ENCODE data around the gene IP6K3.

IP6K3 gene

DNA sequence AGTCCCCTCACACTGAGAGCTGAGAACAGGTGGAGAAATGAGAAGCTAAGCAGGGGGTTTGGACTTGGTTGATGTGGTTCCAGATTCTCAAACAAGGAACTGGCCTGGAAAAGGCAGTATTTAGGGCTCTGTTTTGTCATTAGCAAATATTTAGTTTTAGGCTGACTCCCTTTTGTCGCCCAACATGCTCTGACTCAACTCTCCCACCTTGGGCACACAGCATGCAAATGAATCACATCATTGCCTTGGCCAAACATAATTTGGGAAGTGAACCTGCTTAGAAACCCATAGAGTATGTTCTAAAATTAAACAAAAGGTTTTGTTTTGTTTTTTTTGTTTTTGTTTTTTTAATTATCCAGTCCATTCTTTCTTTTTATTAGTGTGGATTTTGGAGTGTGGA is 25.7 kb downstream of the IP6K3 start:
- no peak for FAIRE-seq

GRCh38 chr6:33719326-33719987 is 27.2 kb downstream of the IP6K3 start:
- FAIRE-seq: no peak

DNA sequence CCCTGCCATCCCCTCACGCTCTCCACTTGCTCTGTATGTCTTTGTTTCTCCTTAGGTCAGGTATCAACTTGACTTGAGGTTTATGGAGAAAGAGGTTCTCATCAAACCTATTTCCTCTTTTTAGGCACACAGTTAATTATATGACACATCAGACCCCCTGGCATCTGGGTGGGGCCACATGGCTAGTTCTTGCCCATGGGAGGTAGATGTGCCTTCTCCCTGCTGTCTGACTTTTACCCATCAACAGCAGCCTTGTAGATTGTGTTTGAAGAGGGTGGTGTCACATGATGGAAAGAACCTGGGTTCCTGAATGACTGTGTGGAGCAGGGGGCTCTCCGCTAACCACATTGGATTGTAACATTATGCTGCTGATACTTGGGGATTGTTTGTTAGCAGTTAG is 28.0 kb downstream of the IP6K3 start:
- FAIRE-seq: no peak

DNA sequence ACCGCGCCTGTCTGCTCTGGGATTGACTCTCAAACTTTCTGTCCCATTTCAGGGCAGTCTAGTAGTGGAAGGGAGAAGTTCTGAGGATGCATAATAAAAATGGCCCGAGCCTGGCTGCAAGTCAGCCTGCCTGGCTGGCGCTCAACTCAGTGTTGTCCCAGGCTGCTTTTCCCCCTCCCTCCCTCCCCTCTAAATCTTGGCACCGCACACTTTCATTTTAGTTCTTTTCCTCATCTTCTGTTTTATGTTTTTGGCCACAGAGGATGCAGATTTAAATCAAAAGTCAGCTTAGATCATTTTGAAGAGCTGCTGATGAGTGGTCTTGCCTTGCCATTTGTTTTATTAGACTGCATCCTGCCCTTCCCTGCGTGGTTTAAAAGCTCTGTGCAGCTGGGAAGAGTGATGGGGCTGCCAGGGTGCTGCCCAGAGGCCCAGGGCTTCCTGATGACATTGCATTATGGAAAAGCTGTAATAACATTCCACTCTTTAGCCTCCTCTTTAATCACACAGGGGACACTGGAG is 28.7 kb downstream of the IP6K3 start:
- FAIRE-seq: no peak

DNA sequence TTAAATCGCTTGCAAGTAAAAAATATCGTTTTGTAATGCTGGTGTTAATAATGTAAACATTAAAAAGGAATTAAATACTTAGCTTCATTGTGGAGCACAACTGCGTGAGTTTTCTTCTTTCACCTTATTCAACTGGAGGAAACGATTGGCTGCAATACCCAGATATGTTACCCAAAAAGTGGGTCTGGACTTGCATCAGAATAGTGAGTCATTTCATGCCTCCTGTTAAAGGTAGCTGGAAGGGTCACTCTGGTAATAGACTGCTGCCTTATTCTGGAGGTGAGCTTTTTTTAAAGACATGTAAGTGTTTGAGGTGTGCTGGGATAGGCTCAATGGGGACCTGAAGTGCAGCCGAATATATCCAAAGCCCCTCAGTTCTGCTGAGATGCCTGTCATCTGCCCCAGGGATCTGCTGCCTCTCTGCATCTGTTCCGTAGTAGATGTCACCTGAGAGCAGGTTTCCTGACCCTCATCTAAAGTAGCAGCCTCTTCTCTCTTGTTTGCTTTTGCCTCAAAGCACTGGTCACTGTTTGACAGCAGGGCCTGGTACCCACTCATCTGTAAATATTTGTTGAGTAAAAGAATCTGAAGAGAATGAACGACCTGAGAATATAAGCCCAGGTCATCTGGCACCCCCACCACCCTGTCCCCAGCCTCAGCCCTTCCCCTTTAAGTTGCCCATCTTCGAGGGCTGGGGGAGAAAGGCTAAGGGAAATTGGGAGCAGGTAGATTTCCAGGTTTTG is 29.6 kb downstream of the IP6K3 start:
- FAIRE-seq: no peak

DNA sequence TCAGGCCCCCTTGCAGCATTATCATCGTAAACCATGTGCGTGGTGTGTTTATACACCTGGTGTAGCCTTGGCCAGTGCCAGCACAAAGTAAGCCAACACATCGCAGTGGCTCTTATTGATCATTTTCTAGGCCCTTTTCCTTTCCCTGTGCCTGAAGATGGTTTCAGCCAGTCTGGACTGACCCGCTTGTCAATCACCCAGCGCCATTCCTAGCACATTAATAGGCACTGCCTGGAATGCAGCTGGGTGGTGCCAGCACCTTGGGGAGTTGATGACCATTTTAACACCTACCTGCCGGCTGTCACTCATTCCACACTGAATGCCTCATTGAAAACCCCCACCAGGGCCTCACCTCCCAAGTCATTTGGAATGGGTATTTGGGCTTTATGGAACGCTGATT is 30.3 kb downstream of the IP6K3 start:
- no peak for FAIRE-seq

DNA sequence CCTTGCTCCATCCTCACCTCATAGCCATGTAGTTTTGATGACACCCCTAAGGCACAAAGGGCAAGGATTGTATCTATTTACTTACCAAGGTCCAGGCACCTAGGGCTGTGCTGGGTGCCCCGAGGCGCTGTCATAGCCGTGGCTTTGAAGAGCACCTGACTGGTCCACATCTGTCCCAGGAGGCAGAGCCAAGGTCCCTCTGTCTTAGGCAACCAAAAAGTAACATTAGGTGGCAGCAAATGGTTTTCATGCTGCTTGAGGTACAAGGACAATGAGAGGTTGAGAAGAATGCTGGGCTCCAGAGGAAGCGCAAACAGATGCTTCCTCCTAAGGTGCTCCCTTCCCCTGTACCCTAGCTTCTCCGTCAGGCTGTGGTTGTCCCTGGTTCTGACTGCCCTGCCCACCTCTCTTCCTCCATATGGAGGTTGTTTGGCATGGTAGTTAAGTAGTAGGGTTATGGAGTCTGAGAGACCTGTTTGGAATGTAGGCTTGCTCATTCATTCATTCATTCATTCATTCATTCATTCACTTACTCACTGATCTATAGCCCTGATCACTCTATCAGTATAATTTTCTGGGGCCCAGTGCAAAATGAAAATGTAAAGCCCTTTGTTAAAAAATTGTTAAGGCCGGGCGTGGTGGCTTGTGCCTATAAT is 32.2 kb downstream of the IP6K3 start:
- FAIRE-seq: no peak

DNA sequence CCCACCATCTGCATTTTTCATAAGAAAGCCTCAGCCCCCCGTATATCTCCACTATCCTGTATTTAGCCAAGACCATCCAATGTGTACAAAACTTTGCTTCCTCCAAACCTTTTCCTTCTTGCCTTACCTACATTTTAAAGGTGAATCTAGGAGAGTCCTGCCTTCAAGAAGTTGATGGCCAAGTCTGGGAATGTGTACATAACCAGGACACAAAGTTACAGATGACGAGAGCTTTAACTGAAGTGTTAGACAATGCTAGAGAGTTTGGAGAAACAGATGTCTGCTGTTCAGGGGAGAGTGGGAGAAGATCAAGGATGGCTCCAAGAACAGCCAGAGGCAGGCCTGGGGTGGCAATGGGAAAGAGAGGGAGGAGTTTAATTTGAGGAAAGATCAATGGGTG is 32.9 kb downstream of the IP6K3 start:
- FAIRE-seq: no peak

DNA sequence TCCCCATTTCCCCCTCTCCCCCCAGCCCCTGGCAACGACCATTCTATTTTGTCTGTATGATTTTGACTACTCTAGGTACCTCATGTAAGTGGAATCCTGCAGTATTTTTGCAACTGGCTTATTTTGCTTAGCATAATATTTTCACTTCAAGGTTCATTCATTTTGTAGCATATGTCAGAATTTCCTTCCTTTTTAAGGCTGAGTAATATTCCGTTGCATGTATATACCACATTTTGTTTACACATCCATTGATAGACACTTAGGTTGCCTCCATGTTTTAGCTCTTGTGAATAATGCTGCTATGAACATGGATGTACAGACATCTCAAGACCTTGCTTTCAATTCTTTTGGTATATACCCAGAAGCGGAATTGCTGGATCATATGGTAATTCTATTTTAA is 33.8 kb downstream of the IP6K3 start:
- no peak for FAIRE-seq

DNA sequence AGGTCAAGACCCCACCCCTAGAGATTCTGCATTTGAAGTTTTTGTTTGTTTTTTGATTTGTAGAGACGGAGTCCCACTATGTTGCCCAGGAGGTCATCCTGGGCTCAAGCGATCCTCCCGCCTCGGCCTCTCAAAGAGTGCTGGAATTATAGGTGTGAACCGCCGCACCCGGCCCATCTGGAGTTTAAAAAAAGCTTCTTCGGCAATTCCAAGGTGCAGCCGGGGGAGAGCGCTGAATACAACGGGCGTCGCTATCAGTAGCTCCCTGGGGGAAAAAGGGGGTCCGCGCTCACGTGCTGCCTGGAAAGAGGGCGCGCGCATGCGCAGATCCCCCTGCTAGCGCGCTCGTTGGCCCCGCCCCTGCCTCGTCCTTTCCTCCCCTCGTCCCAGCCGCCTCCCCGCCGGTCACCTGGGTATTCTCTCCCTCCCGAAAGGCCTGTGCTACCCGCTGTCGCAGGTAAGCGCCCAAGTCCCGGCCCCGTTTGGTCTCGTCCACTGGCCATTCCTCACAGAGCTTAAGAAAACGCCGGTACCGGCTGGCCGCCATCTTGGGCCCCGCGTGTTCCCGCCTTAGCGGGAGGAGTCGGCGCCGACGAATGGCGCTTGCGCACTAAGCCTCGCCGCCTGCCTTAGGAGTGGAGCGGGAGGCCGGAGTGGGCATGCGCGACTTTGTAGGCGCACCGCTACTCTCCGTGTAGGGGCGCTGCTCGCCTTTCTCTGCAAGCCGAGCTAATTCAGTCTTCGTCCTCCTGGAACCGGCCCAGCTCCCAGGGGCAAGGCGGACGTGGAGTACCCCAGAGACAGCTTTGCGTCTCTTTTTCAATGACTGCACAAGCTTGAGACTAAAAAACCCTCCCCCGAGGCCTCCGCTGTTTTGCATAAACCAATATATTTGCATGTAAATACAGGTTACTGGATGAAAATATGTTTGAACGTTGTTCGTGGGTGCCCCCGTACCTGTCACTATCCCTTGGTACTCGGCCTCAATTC is 35.3 kb downstream of the IP6K3 start, which contains the start of gene UQCC2:
Gene UQCC2, minus strand, starts transcription at position 561 of the 990 bp plus-strand sequence. Its CDS starts 14 bp downstream, at position 547.
- no peak for FAIRE-seq

GRCh38 chr6:33710296-33711121 is 36.2 kb downstream of the IP6K3 start:
- FAIRE-seq: no peak

DNA sequence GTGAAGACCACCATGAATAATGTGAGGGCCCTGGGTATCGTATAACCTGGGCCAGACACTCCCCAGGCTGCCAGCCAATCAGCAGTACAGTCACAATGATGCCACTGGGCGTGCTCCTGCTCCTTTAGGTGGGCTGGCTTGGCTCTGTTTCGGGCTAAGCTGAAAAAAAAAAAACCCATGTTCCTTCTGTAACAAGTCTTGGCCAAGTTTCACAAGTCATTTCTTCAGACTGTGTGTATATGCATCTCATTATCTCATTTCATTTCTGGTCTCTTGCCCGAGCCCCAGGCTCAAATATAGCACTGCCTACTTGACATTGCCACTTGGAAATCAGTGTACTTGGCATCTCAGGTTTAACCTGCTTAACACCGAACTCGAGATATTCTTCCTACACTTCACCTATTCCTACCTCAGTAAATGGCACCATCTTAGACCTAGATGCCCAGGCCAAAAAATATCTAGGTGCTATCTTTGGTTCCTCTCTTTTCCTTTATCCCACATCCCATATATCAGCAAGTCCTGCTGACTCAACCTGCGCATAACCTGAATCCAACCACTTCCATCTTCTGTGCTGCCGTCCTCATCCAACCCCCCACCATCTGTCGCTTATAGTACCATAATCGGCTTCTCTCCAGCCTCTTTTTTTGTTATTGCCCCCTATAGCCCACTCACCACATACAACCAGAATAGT is 37.0 kb downstream of the IP6K3 start:
- FAIRE-seq: no peak

DNA sequence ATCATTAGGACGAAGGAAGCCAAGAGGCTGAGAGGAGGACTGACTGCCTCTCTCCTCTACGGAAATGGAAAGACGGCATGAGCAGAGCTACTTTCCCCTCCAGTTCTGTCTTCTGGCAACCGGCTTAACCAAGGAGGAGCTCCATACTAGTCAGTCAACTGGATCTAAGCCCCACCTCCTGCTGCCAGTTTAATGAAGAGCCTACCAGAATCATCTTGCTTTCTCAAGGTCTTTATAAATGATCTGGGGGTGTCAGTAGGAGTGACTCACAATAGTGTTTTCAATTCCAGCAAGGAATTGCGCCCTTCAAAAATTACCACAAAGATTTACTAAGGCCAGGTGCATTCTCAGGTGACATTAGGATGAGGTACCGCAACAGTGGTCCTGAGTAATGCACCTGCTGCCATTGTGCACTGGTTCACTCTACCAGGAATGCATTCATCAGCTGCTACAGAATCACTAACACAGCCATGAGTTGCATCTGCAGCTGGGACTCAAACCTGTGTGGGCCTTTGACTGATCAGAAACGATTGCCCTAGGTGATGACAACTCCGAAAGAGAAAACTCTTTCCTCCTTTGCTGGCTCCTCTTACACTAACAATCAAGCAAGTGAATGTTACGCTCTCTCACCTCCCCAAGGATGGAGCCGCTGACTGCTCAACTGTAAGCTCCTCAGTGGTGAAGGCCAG is 38.0 kb downstream of the IP6K3 start:
- no peak for FAIRE-seq

- FAIRE-seq: no peak
These were observed 38.9 kb downstream of the IP6K3 start for GRCh38 chr6:33707771-33708170.

- FAIRE-seq: no peak
These were observed 40.6 kb downstream of the IP6K3 start for GRCh38 chr6:33705955-33706725.

DNA sequence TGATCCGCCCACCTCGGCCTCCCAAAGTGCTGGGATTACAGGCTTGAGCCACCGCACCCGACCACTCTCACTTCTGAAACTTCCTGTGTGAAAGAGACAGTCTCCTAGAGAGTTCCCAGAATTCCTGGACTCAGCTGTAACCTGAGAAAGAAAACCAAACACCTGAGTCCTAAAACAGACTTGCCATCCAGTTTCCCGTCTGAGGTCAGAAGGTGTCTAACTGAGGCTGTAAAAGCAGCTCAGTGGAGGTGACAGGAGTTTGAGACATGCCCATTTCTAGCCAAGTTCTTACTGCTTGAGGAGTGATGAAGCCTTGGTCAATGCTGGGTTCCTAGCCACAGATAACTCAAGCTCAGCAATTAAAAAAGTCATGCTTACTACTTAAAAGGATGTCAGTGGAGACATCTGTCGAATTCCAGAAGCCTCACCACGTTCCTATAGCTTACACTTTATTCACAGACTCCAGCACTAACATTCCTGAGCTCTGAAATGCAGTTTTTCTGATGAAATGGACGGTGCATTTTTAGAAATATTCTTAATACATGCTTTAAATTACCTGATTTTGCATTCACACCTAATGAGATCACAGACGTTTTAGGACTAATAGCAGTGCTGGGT is 41.3 kb downstream of the IP6K3 start:
- FAIRE-seq: no peak

- FAIRE-seq: no peak
These were observed 42.3 kb downstream of the IP6K3 start for GRCh38 chr6:33704215-33705066.

Data from colon (tissue), 2 donors.